Measurements from ENCODE around the gene TCEAL1. TPM values are rescaled to one million over a fixed set of nuclear protein-coding genes. Genes with fewer than 3 reads are reported as not detected.
"Not testable (repeated sequence)": the region's sequence is repeated elsewhere in the genome, so short reads cannot be mapped to it uniquely, and the experiment has no call there.

TCEAL1 gene
- total and polyA plus RNA-seq, 2 of the 13 experiments (the other 11 are each of a cell fraction or from before 2014, with no cell fraction given) = 11.2 to 14.8 TPM

DNA sequence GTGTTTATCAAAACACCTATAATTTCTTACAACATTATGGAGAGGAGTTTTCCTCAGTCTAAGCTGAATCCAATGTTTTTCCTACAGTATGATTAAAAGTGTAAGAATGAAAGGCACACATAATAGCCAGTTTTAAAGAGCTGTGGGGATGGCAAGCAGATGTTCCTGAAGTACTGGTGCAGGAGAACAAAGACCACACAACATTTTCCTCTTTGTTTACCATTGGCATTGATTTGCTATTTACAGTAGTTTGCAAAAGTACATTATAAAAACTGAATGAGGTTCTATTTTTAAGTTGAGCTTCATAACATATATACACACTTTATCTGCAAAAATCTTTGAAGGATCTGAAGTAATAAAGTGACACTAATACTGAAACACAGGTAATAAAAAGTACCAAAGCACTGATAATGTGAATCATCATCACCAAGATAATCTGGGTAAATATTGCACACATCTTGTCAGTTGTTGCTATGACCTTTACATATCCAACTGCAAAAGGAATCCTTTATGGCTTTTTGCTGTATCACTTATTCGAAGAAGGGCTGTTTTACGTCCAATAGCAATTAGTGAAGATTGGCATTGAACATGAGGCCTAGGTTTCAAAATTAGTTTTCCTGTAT, 22.5 kb downstream of the TCEAL1 start:
- Histone ChIP-seq H3K4me1 (ENCODE audit: insufficient read depth, low read length) (no peaks in the 10 kb centered on the region), H4K20me1 (ENCODE audit: insufficient read depth, low read length) (no peaks in the 10 kb centered on the region), H3K9me3 (ENCODE audit: low read length) (no peaks in the 10 kb centered on the region), H3K27ac (ENCODE audit: extremely low read length, insufficient read depth, low read length) (no peak overlapping the region), H3K9ac (ENCODE audit: insufficient read depth, low read depth, low read length) (no peak overlapping the region), H3K4me2 (ENCODE audit: low read depth, low read length) (no peak overlapping the region), H2AFZ (ENCODE audit: low read length) (no peak overlapping the region), H3K27me3 (ENCODE audit: control insufficient read depth in 1 of 2, insufficient read depth in 2 of 2, low read length in 2 of 2) (no peaks in the 10 kb centered on the region), H3K36me3 (replicated peaks in 1 of 2; ENCODE audit: control insufficient read depth in 1 of 2, insufficient read depth in 2 of 2, low read length in 2 of 2) (no peaks in the 10 kb centered on the region), H3K4me3 (replicated peaks in 1 of 3; ENCODE audit: insufficient read depth in 1 of 3, low read depth in 2 of 3, low read length in 3 of 3) (no peak overlapping the region), H3K79me2 (ENCODE audit: insufficient read depth, low read length) (no peaks in the 10 kb centered on the region)
- intact Hi-C loops (cut with micrococcal nuclease; ENCODE audit: unreplicated experiment) = no loop called here
- TF ChIP-seq ZBTB7B (CRISPR knock-in tag; IDR thresholded peaks at IDR 0.05) (no peak), ZNF234 (CRISPR knock-in tag; conservative IDR thresholded peaks at IDR 0.05) (no peak), ESRRA (CRISPR knock-in tag; IDR thresholded peaks at IDR 0.05; ENCODE audit: low read depth) (no peak), ZNF546 (CRISPR knock-in tag; conservative IDR thresholded peaks at IDR 0.05) (no peak), FOXA1 (IDR thresholded peaks at IDR 0.05) (no peak), FOXA1 (CRISPR knock-in tag; IDR thresholded peaks at IDR 0.05) (no peak), MEIS2 (CRISPR knock-in tag; IDR thresholded peaks at IDR 0.05) (no peak), MED13 (CRISPR knock-in tag; IDR thresholded peaks at IDR 0.05) (no peak), ZNF660 (CRISPR knock-in tag; IDR thresholded peaks at IDR 0.05; ENCODE audit: borderline replicate concordance, low read depth) (no peak), WIZ (CRISPR knock-in tag; IDR thresholded peaks at IDR 0.05) (no peak), NR1H2 (CRISPR knock-in tag; IDR thresholded peaks at IDR 0.05; ENCODE audit: borderline replicate concordance, low read depth) (no peak), DZIP1 (CRISPR knock-in tag; IDR thresholded peaks at IDR 0.05) (no peak), THYN1 (CRISPR knock-in tag; IDR thresholded peaks at IDR 0.05; ENCODE audit: borderline replicate concordance, low read depth) (no peak), ARID2 (CRISPR knock-in tag; IDR thresholded peaks at IDR 0.05; ENCODE audit: borderline replicate concordance) (no peak), BRCA1 (CRISPR knock-in tag; IDR thresholded peaks at IDR 0.05) (no peak)
- BruUV-seq (replicated peaks) = no TSS peak
- CTCF ChIA-PET (ENCODE audit: low intra/inter-chr PET ratio, low total read pairs) = no interaction called here
- ATAC-seq (no peak), DNase-seq (ENCODE audit: low spot score) (no peak), FAIRE-seq (peak; percentile 57)
- POLR2A ChIA-PET = no interaction called here
- in situ Hi-C loops (cut with HindIII; ENCODE audit: extremely low pct_ligation_motif_present, low pct_unique_long_range_greater_than_20kb) = no loop called here
- WGBS (ENCODE audit: low lambda C conversion rate) = 83% methylated on average over 2 of the region's 2 CpGs

- H3K36me3 ChIP-seq (replicated peaks in 1 of 2; ENCODE audit: control insufficient read depth in 1 of 2, insufficient read depth in 2 of 2, low read length in 2 of 2); H3K9ac ChIP-seq (ENCODE audit: insufficient read depth, low read depth, low read length); BruUV-seq (replicated peaks); POLR2A ChIA-PET; H3K9me3 ChIP-seq (ENCODE audit: low read length); DNase-seq (ENCODE audit: low spot score); H4K20me1 ChIP-seq (ENCODE audit: insufficient read depth, low read length); H3K27me3 ChIP-seq (ENCODE audit: control insufficient read depth in 1 of 2, insufficient read depth in 2 of 2, low read length in 2 of 2); H3K27ac ChIP-seq (ENCODE audit: extremely low read length, insufficient read depth, low read length); H3K4me2 ChIP-seq (ENCODE audit: low read depth, low read length); H3K79me2 ChIP-seq (ENCODE audit: insufficient read depth, low read length); H3K4me3 ChIP-seq (replicated peaks in 1 of 3; ENCODE audit: insufficient read depth in 1 of 3, low read depth in 2 of 3, low read length in 3 of 3); H2AFZ ChIP-seq (ENCODE audit: low read length); ATAC-seq; intact Hi-C loops (cut with micrococcal nuclease; ENCODE audit: unreplicated experiment); FAIRE-seq; in situ Hi-C loops (cut with HindIII; ENCODE audit: extremely low pct_ligation_motif_present, low pct_unique_long_range_greater_than_20kb); CTCF ChIA-PET (ENCODE audit: low intra/inter-chr PET ratio, low total read pairs): not testable (repeated sequence)
- WGBS (ENCODE audit: low lambda C conversion rate) = 75% methylated on average over 1 of the region's 7 CpGs
- peaks cover 13% of the 10 kb centered on the region for H3K4me1 ChIP-seq (ENCODE audit: insufficient read depth, low read length)
These were observed 26.6 kb downstream of the TCEAL1 start for GRCh38 chrX:103655230-103656000.
